Fibroblast of peridontal ligament (primary cell): ENCODE measurements around the gene ERN1.

Experiments
- DNase-seq: peaks from one replicate; pipeline ENCODE4 v3.0.0-alpha.2; 2010; ENCODE audit errors: extremely low read depth

ERN1 gene

GRCh38 chr17:64084940-64085649 is 44.8 kb downstream of the ERN1 start:
- DNase-seq, result no peak

GRCh38 chr17:64084086-64084939 is 45.6 kb downstream of the ERN1 start:
- peak; percentile 70 for DNase-seq

GRCh38 chr17:64083563-64084085 is 46.3 kb downstream of the ERN1 start:
- no peak for DNase-seq

GRCh38 chr17:64083093-64083492 is 46.9 kb downstream of the ERN1 start:
- no peak for DNase-seq

GRCh38 chr17:64081802-64082799 is 47.8 kb downstream of the ERN1 start:
- DNase-seq, result peak; percentile 59

GRCh38 chr17:64080174-64080618 is 49.7 kb downstream of the ERN1 start:
- no peak for DNase-seq

GRCh38 chr17:64077379-64077778 is 52.6 kb downstream of the ERN1 start:
- DNase-seq, result no peak

- DNase-seq, result peak; percentile 63
These were observed 54.0 kb downstream of the ERN1 start for GRCh38 chr17:64075913-64076312.

GRCh38 chr17:64074704-64075426 is 55.1 kb downstream of the ERN1 start:
- peak; percentile 68 for DNase-seq

- DNase-seq, result no peak
These were observed 55.9 kb downstream of the ERN1 start for GRCh38 chr17:64073771-64074703.

GRCh38 chr17:64071111-64071510 is 58.8 kb downstream of the ERN1 start:
- no peak for DNase-seq

GRCh38 chr17:64070213-64070612 is 59.7 kb downstream of the ERN1 start:
- DNase-seq, result no peak

- DNase-seq, result no peak
These were observed 60.8 kb downstream of the ERN1 start for GRCh38 chr17:64069143-64069542.

GRCh38 chr17:64067657-64068056 is 62.3 kb downstream of the ERN1 start:
- DNase-seq, result no peak

GRCh38 chr17:64066716-64067115 is 63.2 kb downstream of the ERN1 start:
- no peak for DNase-seq

GRCh38 chr17:64065161-64065560 is 64.8 kb downstream of the ERN1 start:
- no peak for DNase-seq

- DNase-seq, result no peak
These were observed 65.6 kb downstream of the ERN1 start for GRCh38 chr17:64064331-64064730.

- no peak for DNase-seq
These were observed 66.1 kb downstream of the ERN1 start for GRCh38 chr17:64063766-64064224.

- DNase-seq, result no peak
These were observed 66.9 kb downstream of the ERN1 start for GRCh38 chr17:64063088-64063487.
